ENCODE data around the gene TFR2. TPM values are rescaled to one million over a fixed set of nuclear protein-coding genes. Genes with fewer than 3 reads are reported as not detected.

TFR2 gene
- total RNA-seq, 1 donor from 2014 or later: 0.13 TPM

Other genes with a start within 250 kb of the TFR2 start
- 5.4 TPM for gene ZCWPW1, start 212.8 kb downstream of the TFR2 start, total RNA-seq
- gene MEPCE, start 211.7 kb downstream of the TFR2 start, total RNA-seq: 22.2 TPM
- gene PPP1R35, start 205.1 kb downstream of the TFR2 start, total RNA-seq: 10.9 TPM
- gene SPACDR, start 177.3 kb downstream of the TFR2 start, total RNA-seq: 0.81 TPM
- gene TSC22D4, start 162.3 kb downstream of the TFR2 start, total RNA-seq: 47.4 TPM
- 0.16 TPM for gene NYAP1, start 157.6 kb downstream of the TFR2 start, total RNA-seq
- 19.8 TPM for gene AGFG2, start 102.3 kb downstream of the TFR2 start, total RNA-seq
- 0.54 TPM for gene SAP25, start 67.7 kb downstream of the TFR2 start, total RNA-seq
- gene LRCH4, start 55.4 kb downstream of the TFR2 start, total RNA-seq: 22.8 TPM
- gene FBXO24, start 55.2 kb downstream of the TFR2 start, total RNA-seq: 0.35 TPM
- 42.2 TPM for gene PCOLCE, start 39.2 kb downstream of the TFR2 start, total RNA-seq
- gene MOSPD3, start 29.0 kb downstream of the TFR2 start, total RNA-seq: 9.3 TPM
- gene ACTL6B, start 14.9 kb upstream of the TFR2 start, total RNA-seq: not detected
- gene GNB2, start 32.2 kb upstream of the TFR2 start, total RNA-seq: 101 TPM
- 23.5 TPM for gene GIGYF1, start 52.7 kb upstream of the TFR2 start, total RNA-seq
- gene POP7, start 64.6 kb upstream of the TFR2 start, total RNA-seq: 27.1 TPM
- not detected for gene EPO, start 78.9 kb upstream of the TFR2 start, total RNA-seq
- gene ZAN, start 92.0 kb upstream of the TFR2 start, total RNA-seq: not detected
- gene EPHB4, start 186.0 kb upstream of the TFR2 start, total RNA-seq: 22.1 TPM
- gene SLC12A9, start 211.2 kb upstream of the TFR2 start, total RNA-seq: 10.2 TPM
- gene TRIP6, start 225.8 kb upstream of the TFR2 start, total RNA-seq: 12.6 TPM
- 61.1 TPM for gene SRRT, start 233.6 kb upstream of the TFR2 start, total RNA-seq
- gene UFSP1, start 248.2 kb upstream of the TFR2 start, total RNA-seq: 2.2 TPM